Measurements from ENCODE around the gene CASP10.

Gene CASP10

GRCh38 chr2:201199847-201200246, 16.9 kb downstream of the CASP10 start:
- no peak for TF ChIP-seq CTCF (IDR thresholded peaks at IDR 0.05; ENCODE audit: low read depth, low read length, missing control alignments)
- no peak overlapping the region for H3K4me3 ChIP-seq (ENCODE audit: low read depth, low read length)
- DNase-seq (ENCODE audit: low read depth), result no peak

GRCh38 chr2:201200345-201200744, 17.4 kb downstream of the CASP10 start:
- H3K4me3 ChIP-seq (ENCODE audit: low read depth, low read length), result no peak overlapping the region
- TF ChIP-seq CTCF (IDR thresholded peaks at IDR 0.05; ENCODE audit: low read depth, low read length, missing control alignments), result no peak
- DNase-seq (ENCODE audit: low read depth), result no peak

GRCh38 chr2:201201371-201201770, 18.4 kb downstream of the CASP10 start:
- no peak overlapping the region for H3K4me3 ChIP-seq (ENCODE audit: low read depth, low read length)
- no peak for TF ChIP-seq CTCF (IDR thresholded peaks at IDR 0.05; ENCODE audit: low read depth, low read length, missing control alignments)
- DNase-seq (ENCODE audit: low read depth), result no peak

- no peak for TF ChIP-seq CTCF (IDR thresholded peaks at IDR 0.05; ENCODE audit: low read depth, low read length, missing control alignments)
- DNase-seq (ENCODE audit: low read depth), result no peak
- no peak overlapping the region for H3K4me3 ChIP-seq (ENCODE audit: low read depth, low read length)
These were observed 21.1 kb downstream of the CASP10 start for GRCh38 chr2:201203916-201204654.

- H3K4me3 ChIP-seq (ENCODE audit: low read depth, low read length), result no peak overlapping the region
- no peak for DNase-seq (ENCODE audit: low read depth)
- TF ChIP-seq CTCF (IDR thresholded peaks at IDR 0.05; ENCODE audit: low read depth, low read length, missing control alignments), result no peak
These were observed 21.9 kb downstream of the CASP10 start for GRCh38 chr2:201204655-201205514.

- DNase-seq (ENCODE audit: low read depth), result no peak
- no peak overlapping the region for H3K4me3 ChIP-seq (ENCODE audit: low read depth, low read length)
- TF ChIP-seq CTCF (IDR thresholded peaks at IDR 0.05; ENCODE audit: low read depth, low read length, missing control alignments), result no peak
These were observed 22.5 kb downstream of the CASP10 start for GRCh38 chr2:201205515-201205849.

Measured in GM12864 (cell line).